Skeletal muscle tissue (tissue), 4 donors: ENCODE measurements around the gene NXPH4. TPM values are rescaled to one million over a fixed set of nuclear protein-coding genes. Genes with fewer than 3 reads are reported as not detected.

Source experiments
- H3K27ac ChIP-seq: one replicate; pipeline ENCODE4 v1.7.0; 2013; ENCODE audit warnings: mild to moderate bottlenecking, low read depth, low read length, inconsistent platforms
- H3K27me3 ChIP-seq, 3 donors: one replicate each; pipeline ENCODE4 v1.7.0; 2013; ENCODE audit warnings: low read length in 3 of 3; ENCODE audit not compliant: control insufficient read depth in 3 of 3, insufficient read depth in 3 of 3
- H3K36me3 ChIP-seq, 3 donors: one replicate each; pipeline ENCODE4 v1.7.0; 2013; ENCODE audit warnings: low read length in 3 of 3; ENCODE audit not compliant: control insufficient read depth in 3 of 3, insufficient read depth in 3 of 3
- H3K4me1 ChIP-seq, 3 donors: one replicate each; pipeline ENCODE4 v1.7.0; 2013; ENCODE audit warnings: low read length in 3 of 3, mild to moderate bottlenecking in 3 of 3; ENCODE audit not compliant: control insufficient read depth in 3 of 3, insufficient read depth in 3 of 3
- H3K4me3 ChIP-seq, 3 donors: one replicate each; pipeline ENCODE4 v1.7.0; 2013; ENCODE audit warnings: low read length in 3 of 3
- H3K9ac ChIP-seq, 3 donors: one replicate each; pipeline ENCODE4 v1.7.0; 2013; ENCODE audit warnings: low read length in 3 of 3, mild to moderate bottlenecking in 3 of 3, moderate library complexity in 2 of 3, low read depth in 1 of 3
- H3K9me3 ChIP-seq, 3 donors: one replicate each; pipeline ENCODE4 v1.7.0; 2013; ENCODE audit warnings: low read length in 3 of 3; ENCODE audit not compliant: control insufficient read depth in 3 of 3
- total RNA-seq: library from RNA; depleted of rRNA; stranded (reverse); fragments of >200 nt; gene quantifications from one replicate; pipeline ENCODE4 v1.2.3, GENCODE V29; 2014
- donor health status: Osteomylitis.

The NXPH4 gene
- total RNA-seq, 1 donor from 2014 or later: not detected

GRCh38 chr12:57240066-57240921, 23.7 kb downstream of the NXPH4 start:
- peaks cover 10 to 14% (median 14%) of the 10 kb centered on the region in 3 donors for H3K36me3 ChIP-seq
- peak overlapping the region in 2 of 3 donors; percentile 38 to 54 for H3K9ac ChIP-seq
- H3K27me3 ChIP-seq: peaks cover 29 to 57% (median 39%) of the 10 kb centered on the region in 3 donors
- no peaks in the 10 kb centered on the region for H3K9me3 ChIP-seq
- H3K4me3 ChIP-seq: peak overlapping the region; percentile 54 to 73 (median 66)
- H3K4me1 ChIP-seq: peaks cover 59 to 80% (median 74%) of the 10 kb centered on the region in 3 donors
- peak overlapping the region; percentile 25 for H3K27ac ChIP-seq

- Histone ChIP-seq H3K27me3 (peaks cover 26 to 54% (median 35%) of the 10 kb centered on the region in 3 donors), H3K9ac (peak overlapping the region in 2 of 3 donors; percentile 38 to 54), H3K36me3 (peaks cover 12 to 14% (median 14%) of the 10 kb centered on the region in 3 donors), H3K9me3 (no peaks in the 10 kb centered on the region), H3K27ac (no peak overlapping the region), H3K4me1 (peaks cover 59 to 87% (median 77%) of the 10 kb centered on the region in 3 donors), H3K4me3 (peak overlapping the region; percentile 40 to 73 (median 66))
Measured at GRCh38 chr12:57240926-57241401, 24.4 kb downstream of the NXPH4 start.

- no peaks in the 10 kb centered on the region for H3K9me3 ChIP-seq
- peaks cover 14 to 17% (median 14%) of the 10 kb centered on the region in 3 donors for H3K36me3 ChIP-seq
- peaks cover 24 to 47% (median 30%) of the 10 kb centered on the region in 3 donors for H3K27me3 ChIP-seq
- H3K9ac ChIP-seq: peak overlapping the region in 2 of 3 donors; percentile 54 to 59
- peak overlapping the region; percentile 44 for H3K27ac ChIP-seq
- peak overlapping the region in 1 of 3 donors; percentile 66 for H3K4me3 ChIP-seq
- peaks cover 64 to 92% (median 80%) of the 10 kb centered on the region in 3 donors for H3K4me1 ChIP-seq
Measured at GRCh38 chr12:57241402-57242310, 25.1 kb downstream of the NXPH4 start.

GRCh38 chr12:57242329-57242690, 25.7 kb downstream of the NXPH4 start:
- Histone ChIP-seq H3K36me3 (peaks cover 19 to 22% (median 19%) of the 10 kb centered on the region in 3 donors), H3K9ac (peak overlapping the region in 1 of 3 donors; percentile 16), H3K27ac (peak overlapping the region; percentile 44), H3K4me3 (peak overlapping the region; percentile 37 to 45 (median 43)), H3K27me3 (peaks cover 20 to 40% (median 30%) of the 10 kb centered on the region in 3 donors), H3K9me3 (no peaks in the 10 kb centered on the region), H3K4me1 (peaks cover 65 to 95% (median 83%) of the 10 kb centered on the region in 3 donors)

GRCh38 chr12:57242691-57243454, 26.3 kb downstream of the NXPH4 start:
- peak overlapping the region in 1 of 3 donors; percentile 16 for H3K9ac ChIP-seq
- peaks cover 15 to 35% (median 28%) of the 10 kb centered on the region in 3 donors for H3K27me3 ChIP-seq
- no peaks in the 10 kb centered on the region for H3K9me3 ChIP-seq
- peak overlapping the region; percentile 37 to 45 (median 43) for H3K4me3 ChIP-seq
- peaks cover 22 to 26% (median 23%) of the 10 kb centered on the region in 3 donors for H3K36me3 ChIP-seq
- peaks cover 69 to 94% (median 81%) of the 10 kb centered on the region in 3 donors for H3K4me1 ChIP-seq
- H3K27ac ChIP-seq: no peak overlapping the region

- peak overlapping the region; percentile 11 to 43 (median 29) for H3K4me3 ChIP-seq
- no peak overlapping the region for H3K27ac ChIP-seq
- H3K9me3 ChIP-seq: no peaks in the 10 kb centered on the region
- peak overlapping the region in 2 of 3 donors; percentile 38 to 54 for H3K9ac ChIP-seq
- H3K36me3 ChIP-seq: peaks cover 25 to 32% (median 29%) of the 10 kb centered on the region in 3 donors
- peaks cover 72 to 95% (median 80%) of the 10 kb centered on the region in 3 donors for H3K4me1 ChIP-seq
- H3K27me3 ChIP-seq: peaks cover 7 to 28% (median 26%) of the 10 kb centered on the region in 3 donors
Measured at GRCh38 chr12:57243521-57244311, 27.1 kb downstream of the NXPH4 start.

- peak overlapping the region; percentile 11 to 43 (median 17) for H3K4me3 ChIP-seq
- peaks cover 6 to 26% (median 25%) of the 10 kb centered on the region in 3 donors for H3K27me3 ChIP-seq
- peaks cover 74 to 92% (median 81%) of the 10 kb centered on the region in 3 donors for H3K4me1 ChIP-seq
- no peaks in the 10 kb centered on the region for H3K9me3 ChIP-seq
- peak overlapping the region in 2 of 3 donors; percentile 38 to 54 for H3K9ac ChIP-seq
- H3K27ac ChIP-seq: no peak overlapping the region
- peaks cover 25 to 35% (median 30%) of the 10 kb centered on the region in 3 donors for H3K36me3 ChIP-seq
Measured at GRCh38 chr12:57244312-57244696, 27.7 kb downstream of the NXPH4 start.

GRCh38 chr12:57247041-57247440, 30.4 kb downstream of the NXPH4 start:
- Histone ChIP-seq H3K27ac (no peak overlapping the region), H3K9me3 (no peaks in the 10 kb centered on the region), H3K4me1 (peaks cover 49 to 75% (median 57%) of the 10 kb centered on the region in 3 donors), H3K9ac (peak overlapping the region in 1 of 3 donors; percentile 57), H3K4me3 (peak overlapping the region in 2 of 3 donors; percentile 11 to 26), H3K27me3 (peaks cover 0 to 13% (median 10%) of the 10 kb centered on the region in 3 donors), H3K36me3 (peaks cover 29 to 42% (median 35%) of the 10 kb centered on the region in 3 donors)
